Neuronal stem cell (in vitro differentiated cells): ENCODE measurements around the gene MRM2.

Experiments
- DNase-seq: peaks from one replicate; pipeline ENCODE4 v3.0.0-alpha.2; 2013; ENCODE audit warnings: low spot score
- H2AFZ ChIP-seq: one replicate; pipeline ENCODE4 v1.6.1; 2013; ENCODE audit warnings: mild to moderate bottlenecking, low read length, inconsistent platforms
- H2AK5ac ChIP-seq: 2 replicates; pipeline ENCODE4 v1.6.1; 2013; ENCODE audit warnings: low read depth, mild to moderate bottlenecking, inconsistent platforms, low read length, moderate library complexity, mixed read lengths
- H2BK120ac ChIP-seq: 2 replicates; pipeline ENCODE4 v1.6.1; 2013; ENCODE audit warnings: low read depth, mild to moderate bottlenecking, inconsistent platforms, low read length, moderate library complexity, mixed read lengths
- H2BK12ac ChIP-seq: one replicate; pipeline ENCODE4 v1.6.1; 2013; ENCODE audit warnings: low read length, inconsistent platforms
- H2BK15ac ChIP-seq: 2 replicates; pipeline ENCODE4 v1.6.1; 2013; ENCODE audit warnings: mild to moderate bottlenecking, low read length, inconsistent platforms, mixed read lengths
- H2BK5ac ChIP-seq: one replicate; pipeline ENCODE4 v1.6.1; 2013; ENCODE audit warnings: inconsistent platforms, mild to moderate bottlenecking, low read length, moderate library complexity
- H3K14ac ChIP-seq: one replicate; pipeline ENCODE4 v1.6.1; 2013; ENCODE audit warnings: low read length, inconsistent platforms
- H3K18ac ChIP-seq: 2 replicates; pipeline ENCODE4 v1.6.1; 2013; ENCODE audit warnings: low read length, inconsistent platforms
- H3K23ac ChIP-seq: 2 replicates; pipeline ENCODE4 v1.6.1; 2013; ENCODE audit warnings: low read depth, mild to moderate bottlenecking, mixed read lengths, low read length, inconsistent platforms; ENCODE audit not compliant: poor library complexity
- H3K27ac ChIP-seq: replicated peaks from 3 replicates; pipeline ENCODE4 v1.5.1; 2013; ENCODE audit warnings: low read length, inconsistent platforms
- H3K27me3 ChIP-seq, 3 experiments: 2 replicates each; pipeline ENCODE4 v1.6.1; 2013; ENCODE audit warnings: low read length in 3 of 3, mild to moderate bottlenecking in 2 of 3, inconsistent platforms in 1 of 3, low read depth in 1 of 3, mixed read lengths in 1 of 3, moderate library complexity in 1 of 3; ENCODE audit not compliant: control insufficient read depth in 3 of 3, insufficient read depth in 3 of 3
- H3K36me3 ChIP-seq, 2 donors: replicated peaks in 1 of 2; 2 replicates each; pipeline ENCODE4 v1.6.1; 2013; ENCODE audit warnings: low read length in 2 of 2; ENCODE audit not compliant: control insufficient read depth in 2 of 2, insufficient read depth in 2 of 2
- H3K4ac ChIP-seq: 2 replicates; pipeline ENCODE4 v1.6.1; 2013; ENCODE audit warnings: inconsistent platforms, mild to moderate bottlenecking, low read length, moderate library complexity
- H3K4me1 ChIP-seq, 2 donors: 1 replicate in 1 of 2; 2 replicates in 1 of 2; pipeline ENCODE4 v1.6.1; 2013; ENCODE audit warnings: low read length in 2 of 2, low read depth in 1 of 2; ENCODE audit not compliant: control insufficient read depth in 2 of 2, insufficient read depth in 1 of 2
- H3K4me2 ChIP-seq: one replicate; pipeline ENCODE4 v1.6.1; 2013; ENCODE audit warnings: mild to moderate bottlenecking, low read length, inconsistent platforms; ENCODE audit not compliant: insufficient read depth, poor library complexity, severe bottlenecking
- H3K4me3 ChIP-seq, 2 donors: 2 replicates each; pipeline ENCODE4 v1.5.1; 2013; ENCODE audit warnings: low read length in 2 of 2, mild to moderate bottlenecking in 2 of 2, inconsistent platforms in 1 of 2, moderate library complexity in 1 of 2
- H3K79me1 ChIP-seq: one replicate; pipeline ENCODE4 v1.6.1; 2013; ENCODE audit warnings: low read depth, mild to moderate bottlenecking, inconsistent platforms, low read length, moderate library complexity
- H3K9ac ChIP-seq: one replicate; pipeline ENCODE4 v1.6.1; 2013; ENCODE audit warnings: mild to moderate bottlenecking, low read depth, low read length, inconsistent platforms; ENCODE audit not compliant: poor library complexity
- H3K9me3 ChIP-seq, 2 donors: replicated peaks in 1 of 2; 2 replicates each; pipeline versions ENCODE3 to v1.6.1; 2013; ENCODE audit warnings: low read length in 2 of 2, mild to moderate bottlenecking in 2 of 2, inconsistent platforms in 1 of 2, low read depth in 1 of 2, mixed read lengths in 1 of 2, moderate library complexity in 1 of 2; ENCODE audit not compliant: control insufficient read depth in 2 of 2, insufficient read depth in 1 of 2
- H4K8ac ChIP-seq: one replicate; pipeline ENCODE4 v1.6.1; 2013; ENCODE audit warnings: low read depth, mild to moderate bottlenecking, inconsistent platforms, low read length, moderate library complexity
- H4K91ac ChIP-seq: one replicate; pipeline ENCODE4 v1.6.1; 2013; ENCODE audit warnings: low read length, low read depth, mild to moderate bottlenecking, inconsistent platforms; ENCODE audit not compliant: poor library complexity
- WGBS, 2 donors: extraction: QIAGEN DNeasy Blood & Tissue Kit; methylation state at CpG; one replicate each; pipeline ENCODE4 v1.1.7; 2013; ENCODE audit warnings: missing lambda C conversion rate in 2 of 2, mixed read lengths in 1 of 2; ENCODE audit not compliant: insufficient read length in 2 of 2, insufficient replicate concordance in 1 of 2; ENCODE audit errors: extremely low coverage in 2 of 2; 5-methylcytosine and 5-hydroxymethylcytosine counted together

Gene MRM2

GRCh38 chr7:2257651-2258050 is 15.6 kb upstream of the MRM2 start:
- Histone ChIP-seq H3K18ac (no peak overlapping the region), H2AFZ (no peak overlapping the region), H4K91ac (no peak overlapping the region), H3K27me3 (no peaks in the 10 kb centered on the region), H3K36me3 (peaks cover 19 to 78% of the 10 kb centered on the region in 2 donors), H3K4ac (no peak overlapping the region), H3K4me3 (no peak overlapping the region), H4K8ac (no peak overlapping the region), H3K27ac (no peak overlapping the region), H2BK120ac (no peak overlapping the region), H3K23ac (no peak overlapping the region), H3K4me1 (no peaks in the 10 kb centered on the region), H3K79me1 (peaks cover 5% of the 10 kb centered on the region), H2AK5ac (no peak overlapping the region), H3K9me3 (no peaks in the 10 kb centered on the region), H3K4me2 (no peak overlapping the region), H2BK15ac (no peak overlapping the region), H3K14ac (no peak overlapping the region), H3K9ac (no peak overlapping the region), H2BK12ac (no peak overlapping the region), H2BK5ac (no peak overlapping the region)
- no peak for DNase-seq
- no CpG with 5 or more reads among the region's 17 CpGs for WGBS, 2 donors

- H3K4ac ChIP-seq: no peak overlapping the region
- no peak overlapping the region for H2BK12ac ChIP-seq
- DNase-seq: no peak
- H2BK120ac ChIP-seq: no peak overlapping the region
- no peak overlapping the region for H3K18ac ChIP-seq
- peaks cover 5% of the 10 kb centered on the region for H3K79me1 ChIP-seq
- no peak overlapping the region for H4K91ac ChIP-seq
- no peak overlapping the region for H3K4me3 ChIP-seq
- no peak overlapping the region for H3K27ac ChIP-seq
- H2BK15ac ChIP-seq: no peak overlapping the region
- H3K27me3 ChIP-seq: no peaks in the 10 kb centered on the region
- no peak overlapping the region for H3K14ac ChIP-seq
- no CpG with 5 or more reads among the region's 38 CpGs for WGBS, 2 donors
- no peak overlapping the region for H3K4me2 ChIP-seq
- no peak overlapping the region for H2AK5ac ChIP-seq
- H3K23ac ChIP-seq: peak overlapping the region; percentile 89
- no peaks in the 10 kb centered on the region for H3K4me1 ChIP-seq
- H2BK5ac ChIP-seq: no peak overlapping the region
- no peaks in the 10 kb centered on the region for H3K9me3 ChIP-seq
- peaks cover 17 to 77% of the 10 kb centered on the region in 2 donors for H3K36me3 ChIP-seq
- H4K8ac ChIP-seq: no peak overlapping the region
- no peak overlapping the region for H2AFZ ChIP-seq
- H3K9ac ChIP-seq: no peak overlapping the region
These were observed 15.1 kb upstream of the MRM2 start for GRCh38 chr7:2257046-2257551.

GRCh38 chr7:2256306-2257045 is 14.5 kb upstream of the MRM2 start:
- H2AFZ ChIP-seq: no peak overlapping the region
- H2BK12ac ChIP-seq: no peak overlapping the region
- DNase-seq: no peak
- H4K91ac ChIP-seq: no peak overlapping the region
- H3K4me3 ChIP-seq: no peak overlapping the region
- no peaks in the 10 kb centered on the region for H3K9me3 ChIP-seq
- H3K4ac ChIP-seq: no peak overlapping the region
- H3K36me3 ChIP-seq: peaks cover 19 to 75% of the 10 kb centered on the region in 2 donors
- no peak overlapping the region for H4K8ac ChIP-seq
- H3K4me2 ChIP-seq: no peak overlapping the region
- peaks cover 5% of the 10 kb centered on the region for H3K79me1 ChIP-seq
- no peak overlapping the region for H3K27ac ChIP-seq
- no peak overlapping the region for H3K9ac ChIP-seq
- H3K27me3 ChIP-seq: no peaks in the 10 kb centered on the region
- H3K14ac ChIP-seq: peak overlapping the region; percentile 82
- H2AK5ac ChIP-seq: no peak overlapping the region
- H3K4me1 ChIP-seq: no peaks in the 10 kb centered on the region
- H3K18ac ChIP-seq: no peak overlapping the region
- no peak overlapping the region for H2BK120ac ChIP-seq
- WGBS, 2 donors: no CpG with 5 or more reads among the region's 44 CpGs
- peak overlapping the region; percentile 89 for H3K23ac ChIP-seq
- H2BK5ac ChIP-seq: no peak overlapping the region
- no peak overlapping the region for H2BK15ac ChIP-seq

GRCh38 chr7:2255145-2256139 is 13.4 kb upstream of the MRM2 start:
- no CpG with 5 or more reads among the region's 33 CpGs for WGBS, 2 donors
- peak overlapping the region; percentile 82 for H3K14ac ChIP-seq
- H3K9me3 ChIP-seq: no peaks in the 10 kb centered on the region
- H3K4me1 ChIP-seq: no peaks in the 10 kb centered on the region
- no peak overlapping the region for H2AFZ ChIP-seq
- H3K18ac ChIP-seq: no peak overlapping the region
- no peak overlapping the region for H2BK15ac ChIP-seq
- no peak overlapping the region for H3K4ac ChIP-seq
- DNase-seq: no peak
- H4K91ac ChIP-seq: peak overlapping the region; percentile 40
- no peak overlapping the region for H2BK120ac ChIP-seq
- peaks cover 21 to 79% of the 10 kb centered on the region in 2 donors for H3K36me3 ChIP-seq
- H4K8ac ChIP-seq: no peak overlapping the region
- H3K27me3 ChIP-seq: no peaks in the 10 kb centered on the region
- no peak overlapping the region for H3K27ac ChIP-seq
- peak overlapping the region; percentile 25 for H3K9ac ChIP-seq
- H3K4me2 ChIP-seq: no peak overlapping the region
- no peak overlapping the region for H2BK12ac ChIP-seq
- H3K79me1 ChIP-seq: peaks cover 5% of the 10 kb centered on the region
- no peak overlapping the region for H2AK5ac ChIP-seq
- H2BK5ac ChIP-seq: no peak overlapping the region
- H3K4me3 ChIP-seq: peak overlapping the region in 1 of 2 donors; percentile 28
- peak overlapping the region; percentile 31 for H3K23ac ChIP-seq
